Sigmoid colon (tissue), 4 donors: Measurements from ENCODE around the gene SAP30BP.

Experiments
- CTCF ChIP-seq, 4 experiments: fragments of 450-650 bp in 3 of 4; fragments of 200-600 bp in 1 of 4; IDR thresholded peaks; one replicate each; pipeline ENCODE4 v1.5.1; 2016 to 2019; ENCODE audit warnings: antibody characterized with exemption in 4 of 4, mild to moderate bottlenecking in 3 of 4, moderate library complexity in 2 of 4
- POLR2A ChIP-seq, 2 donors: fragments of 450-650 bp; IDR thresholded peaks; one replicate each; pipeline ENCODE4 v1.6.1; 2016; ENCODE audit warnings: antibody characterized with exemption in 2 of 2, mild to moderate bottlenecking in 2 of 2, moderate library complexity in 2 of 2
- POLR2AphosphoS5 ChIP-seq, 4 donors: sonication (generic); formaldehyde crosslinking; IDR thresholded peaks; one replicate each; pipeline ENCODE4 v1.6.1; 2017; ENCODE audit warnings: antibody characterized with exemption in 4 of 4

GRCh38 chr17:75740631-75741077 lies 73.5 kb downstream of the SAP30BP start:
- TF ChIP-seq CTCF (IDR thresholded peaks at IDR 0.05) (no peak), POLR2AphosphoS5 (IDR thresholded peaks at IDR 0.05) (no peak), POLR2A (IDR thresholded peaks at IDR 0.05) (no peak)
